A673 (cell line): ENCODE measurements around the gene POMP. TPM values are rescaled to one million over a fixed set of nuclear protein-coding genes. Genes with fewer than 3 reads are reported as not detected.

Experiments
- BruUV-seq: library from RNA; stranded (reverse); fragments of 400-500 nt; replicated peaks from 2 replicates; lab custom pipeline; 2021; lab: Mats Ljungman, UMichigan
- CTCF ChIA-PET: fragments of 300-600 bp; sonication (Branson Sonifier 250); formaldehyde crosslinking; loops from one replicate; lab custom pipeline; 2022; ENCODE audit warnings: antibody characterized with exemption; lab: Charles Lee
- POLR2A ChIA-PET: fragments of 300-600 bp; sonication (Branson Sonifier 250); formaldehyde crosslinking; loops from one replicate; lab custom pipeline; 2022; ENCODE audit warnings: antibody characterized with exemption; ENCODE audit not compliant: low non-redundant PET; lab: Charles Lee
- DNase-seq: peaks from one replicate; pipeline ENCODE4 v3.0.0-alpha.2; 2015; ENCODE audit warnings: low spot score
- H3K27ac ChIP-seq: fragments of 200-600 bp; sonication (generic); 2 replicates; pipeline ENCODE4 v1.5.1; 2016; ENCODE audit warnings: mixed run types, low read depth, mild to moderate bottlenecking, mixed read lengths, antibody characterized with exemption, low read length; ENCODE audit not compliant: poor library complexity, severe bottlenecking
- H3K27me3 ChIP-seq: fragments of 200-600 bp; sonication (generic); replicated peaks from 2 replicates; pipeline ENCODE4 v1.6.1; 2017; ENCODE audit warnings: mixed run types, low read depth, mild to moderate bottlenecking, mixed read lengths, antibody characterized with exemption, low read length; ENCODE audit not compliant: insufficient read depth, poor library complexity
- H3K36me3 ChIP-seq: fragments of 200-600 bp; sonication (generic); 2 replicates; pipeline ENCODE4 v1.6.1; 2016; ENCODE audit warnings: mixed run types, mild to moderate bottlenecking, mixed read lengths, antibody characterized with exemption, low read length; ENCODE audit not compliant: insufficient read depth, poor library complexity, severe bottlenecking
- H3K4me1 ChIP-seq: fragments of 200-600 bp; sonication (generic); 2 replicates; pipeline ENCODE4 v1.6.1; 2017; ENCODE audit warnings: mixed run types, mild to moderate bottlenecking, mixed read lengths, antibody characterized with exemption, low read length; ENCODE audit not compliant: insufficient read depth, poor library complexity, severe bottlenecking
- H3K4me3 ChIP-seq: fragments of 200-600 bp; sonication (generic); 2 replicates; pipeline ENCODE4 v1.5.1; 2016; ENCODE audit warnings: low read depth, mixed run types, mild to moderate bottlenecking, mixed read lengths, low read length; ENCODE audit not compliant: poor library complexity, severe bottlenecking
- H3K9me3 ChIP-seq: fragments of 200-600 bp; sonication (generic); 2 replicates; pipeline ENCODE4 v1.6.1; 2016; ENCODE audit warnings: mixed run types, low read depth, mild to moderate bottlenecking, mixed read lengths, antibody characterized with exemption, low read length; ENCODE audit not compliant: poor library complexity, severe bottlenecking
- CTCF ChIP-seq: fragments of 300-800, 200-600 bp; sonication (generic); conservative IDR thresholded peaks from 2 replicates; pipeline ENCODE4 v1.5.1; 2017; ENCODE audit warnings: low read depth, mild to moderate bottlenecking, antibody characterized with exemption, low read length, moderate library complexity, mixed read lengths
- EZH2 ChIP-seq: fragments of 200-600 bp; sonication (generic); IDR thresholded peaks from 2 replicates; pipeline ENCODE4 v1.6.1; 2017; ENCODE audit warnings: borderline replicate concordance, low read depth, mild to moderate bottlenecking, mixed read lengths, antibody characterized with exemption, low read length; ENCODE audit not compliant: poor library complexity, severe bottlenecking
- intact Hi-C: fragments of 100-400 bp; cut with micrococcal nuclease; formaldehyde crosslinking; loops from one replicate; pipeline ENCODE4 v1.10.0; 2022; ENCODE audit not compliant: unreplicated experiment
- total RNA-seq: library from RNA; stranded (reverse); gene quantifications from 2 replicates; pipeline ENCODE4 v1.2.3, GENCODE V29; 2021

Gene POMP
- total RNA-seq, 1 experiment from 2014 or later, result 185 TPM

DNA sequence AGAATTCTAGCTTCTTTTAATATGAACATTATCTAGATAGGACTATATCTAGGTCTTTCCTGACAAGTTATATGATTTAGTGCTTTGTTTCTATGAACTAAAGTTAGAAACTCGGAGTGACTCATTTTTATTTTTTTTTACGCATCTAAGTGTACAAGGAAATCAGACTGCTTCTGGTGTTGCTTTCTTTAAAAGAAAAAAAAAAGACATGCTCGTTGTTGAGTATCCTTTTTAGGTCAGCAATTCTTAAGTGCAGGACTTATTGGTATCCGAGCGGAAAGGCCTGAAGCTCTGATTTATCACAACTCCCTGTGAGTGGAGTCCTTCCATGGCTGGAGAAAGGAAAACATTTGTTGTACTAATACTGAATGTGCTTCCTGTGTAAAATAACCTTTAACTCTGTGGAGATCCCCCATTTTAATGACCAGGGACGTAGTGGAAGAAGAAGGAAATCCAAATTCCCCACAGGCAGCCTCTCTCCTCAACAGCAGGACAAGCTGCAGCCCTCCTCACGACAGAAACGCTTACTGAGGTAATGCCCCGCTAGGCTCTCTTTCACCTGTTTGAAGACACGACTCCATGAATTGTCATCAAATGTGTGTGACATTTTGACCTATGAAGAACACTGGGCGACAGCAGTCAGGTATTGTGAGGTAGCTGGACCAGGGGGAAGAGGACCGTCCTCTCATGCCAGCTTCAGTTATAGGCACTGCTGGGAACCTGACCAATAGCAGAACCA is 17.9 kb upstream of the POMP start:
- intact Hi-C loops, result no loop called here
- Histone ChIP-seq H3K36me3 (no peaks in the 10 kb centered on the region), H3K4me1 (peaks cover 11% of the 10 kb centered on the region), H3K27ac (no peak overlapping the region), H3K27me3 (no peaks in the 10 kb centered on the region), H3K9me3 (no peaks in the 10 kb centered on the region), H3K4me3 (no peak overlapping the region)
- no peak for DNase-seq
- CTCF ChIA-PET, result no interaction called here
- POLR2A ChIA-PET, result no interaction called here
- BruUV-seq, result no TSS peak
- TF ChIP-seq CTCF (no peak), EZH2 (no peak)

GRCh38 chr13:28641600-28641926 is 17.4 kb upstream of the POMP start:
- BruUV-seq, result no TSS peak
- Histone ChIP-seq H3K27ac (no peak overlapping the region), H3K27me3 (no peaks in the 10 kb centered on the region), H3K36me3 (no peaks in the 10 kb centered on the region), H3K9me3 (no peaks in the 10 kb centered on the region), H3K4me1 (peaks cover 11% of the 10 kb centered on the region), H3K4me3 (no peak overlapping the region)
- TF ChIP-seq EZH2 (no peak), CTCF (no peak)
- intact Hi-C loops, result no loop called here
- ChIA-PET POLR2A (no interaction called here), CTCF (no interaction called here)
- DNase-seq, result no peak

DNA sequence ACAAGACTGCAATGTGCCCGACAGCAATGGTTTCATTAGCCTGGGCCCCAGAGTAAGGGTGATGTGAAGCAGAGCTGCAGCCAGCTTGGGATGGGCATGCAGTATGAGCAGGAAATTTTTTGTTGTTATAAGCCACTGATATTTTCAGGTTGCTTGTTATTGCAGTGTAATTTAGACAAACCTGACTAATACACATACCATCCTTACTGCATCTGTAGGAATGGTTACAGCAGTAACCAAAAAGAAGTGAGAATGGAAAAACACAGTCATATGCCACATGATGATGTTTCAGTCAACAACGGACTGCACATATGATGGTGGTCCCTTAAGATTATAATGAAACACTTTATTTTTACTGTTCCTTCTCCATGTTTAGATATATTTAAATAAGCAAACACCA is 8.6 kb upstream of the POMP start:
- Histone ChIP-seq H3K4me3 (no peak overlapping the region), H3K27me3 (no peaks in the 10 kb centered on the region), H3K36me3 (no peaks in the 10 kb centered on the region), H3K27ac (no peak overlapping the region), H3K9me3 (no peaks in the 10 kb centered on the region), H3K4me1 (peaks cover 5% of the 10 kb centered on the region)
- POLR2A ChIA-PET, result no interaction called here
- intact Hi-C loops, result no loop called here
- TF ChIP-seq CTCF, result no peak
- TF ChIP-seq EZH2, result no peak
- DNase-seq, result no peak
- CTCF ChIA-PET, result no interaction called here
- BruUV-seq, result no TSS peak
